ENCODE measurements around the gene PSMB10.

PSMB10 gene

DNA sequence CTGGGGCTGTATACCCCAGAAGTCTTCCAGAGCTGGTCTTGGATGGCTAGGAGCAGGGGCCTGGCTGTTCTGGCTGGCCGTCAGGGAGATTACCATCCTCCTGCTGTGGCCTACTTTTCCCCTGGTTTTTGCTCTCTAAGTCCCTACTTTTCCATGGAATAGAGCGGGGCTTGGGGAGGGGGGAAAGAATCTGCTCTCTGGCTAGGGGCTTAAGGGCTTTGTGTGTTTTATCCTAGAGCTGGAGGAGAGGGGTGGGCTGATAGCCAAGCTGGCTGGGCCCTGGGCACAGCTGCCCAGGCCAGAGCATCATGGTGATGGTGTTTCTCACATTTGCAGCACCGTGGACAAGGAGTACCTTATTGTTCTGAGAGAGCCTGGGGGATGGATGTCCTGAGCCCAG is 48.3 kb downstream of the PSMB10 start:
- no peak for DNase-seq

DNA sequence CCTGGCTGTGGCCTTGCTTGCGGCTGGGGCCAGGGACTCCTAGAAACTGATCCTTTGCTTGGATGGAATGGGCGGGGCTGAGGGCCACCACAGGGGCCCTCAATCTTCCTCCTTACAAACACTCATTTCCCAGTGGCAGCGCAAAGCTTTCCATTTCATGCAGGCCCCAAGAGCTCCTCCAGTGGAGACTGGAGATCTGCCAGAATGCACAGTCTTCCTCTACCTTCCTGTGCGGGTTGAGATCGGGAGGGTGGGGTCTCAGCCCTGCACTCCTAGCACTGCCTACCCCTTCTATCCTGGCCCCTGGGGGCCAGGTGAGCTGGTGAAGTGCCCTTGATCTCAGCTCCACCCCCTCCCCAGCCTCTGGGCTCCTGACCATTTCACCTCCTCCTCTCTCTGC is 50.3 kb downstream of the PSMB10 start:
- no peak for DNase-seq

DNA sequence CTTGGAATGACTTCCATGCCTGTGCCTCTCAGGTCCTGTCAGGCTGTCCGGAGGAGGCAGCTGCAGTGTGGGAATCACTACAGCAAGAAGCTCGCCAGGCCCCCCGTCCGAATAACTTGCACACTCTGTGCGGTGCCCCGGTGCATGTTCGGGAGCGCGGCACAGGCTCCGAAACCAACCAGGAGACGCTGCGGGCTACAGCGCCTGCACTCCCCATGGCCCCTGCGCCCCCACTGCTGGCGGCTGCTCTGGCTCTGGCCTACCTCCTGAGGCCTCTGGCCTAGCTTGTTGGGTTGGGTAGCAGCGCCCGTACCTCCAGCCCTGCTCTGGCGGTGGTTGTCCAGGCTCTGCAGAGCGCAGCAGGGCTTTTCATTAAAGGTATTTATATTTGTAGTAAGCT is 50.7 kb downstream of the PSMB10 start:
- DNase-seq = no peak

DNA sequence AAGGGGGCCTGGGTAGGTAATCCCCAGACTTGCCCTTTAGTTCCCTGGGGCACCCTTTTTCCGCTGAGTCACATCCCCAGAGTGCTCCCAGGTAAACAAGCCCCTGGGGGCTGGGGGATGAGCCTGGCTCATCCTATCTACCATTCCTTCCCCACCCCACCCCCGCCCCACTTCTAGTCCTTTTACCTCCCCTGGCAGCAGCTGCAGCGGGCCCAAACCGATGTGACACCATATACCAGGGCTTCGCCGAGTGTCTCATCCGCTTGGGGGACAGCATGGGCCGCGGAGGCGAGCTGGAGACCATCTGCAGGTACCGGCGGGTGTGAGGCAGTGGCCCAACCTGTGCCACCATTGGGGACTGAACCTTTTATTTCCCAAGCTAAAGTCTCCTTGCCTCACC is 51.1 kb downstream of the PSMB10 start:
- no peak for DNase-seq

DNA sequence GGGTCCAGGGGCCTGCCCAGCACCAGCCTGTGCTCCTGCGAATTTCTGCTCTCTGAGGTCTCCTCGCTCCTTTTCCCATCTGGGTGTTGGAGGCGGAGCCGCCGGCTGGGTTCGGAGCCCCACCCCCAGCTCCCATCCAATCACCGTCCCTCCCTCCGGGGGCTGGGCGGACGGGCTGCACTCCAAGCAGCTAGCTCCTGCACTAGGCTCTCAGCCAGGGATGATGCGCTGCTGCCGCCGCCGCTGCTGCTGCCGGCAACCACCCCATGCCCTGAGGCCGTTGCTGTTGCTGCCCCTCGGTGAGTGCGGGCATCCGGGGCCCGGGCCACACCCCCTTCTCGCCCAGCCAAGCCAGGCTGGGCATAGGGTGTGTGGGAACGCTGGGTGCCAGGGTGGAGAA is 52.0 kb downstream of the PSMB10 start, which contains the start of gene NRN1L:
NRN1L (plus strand) TSS at position 202 of the 400 bp plus-strand sequence; CDS start at position 221, 19 bp downstream.
- DNase-seq = no peak
